H1 (cell line): ENCODE data around the gene MYO9A. TPM values are rescaled to one million over a fixed set of nuclear protein-coding genes. Genes with fewer than 3 reads are reported as not detected.

ENCODE experiments used
- CTCF ChIA-PET: fragments of 300-600 bp; sonication (Branson Sonifier 250); formaldehyde crosslinking; loops from one replicate; lab custom pipeline; 2021; ENCODE audit not compliant: partially characterized antibody; lab: Charles Lee
- POLR2A ChIA-PET: fragments of 300-600 bp; sonication (Branson Sonifier 250); formaldehyde crosslinking; loops from one replicate; lab custom pipeline; 2021; ENCODE audit warnings: inconsistent platforms; ENCODE audit not compliant: partially characterized antibody; lab: Charles Lee
- DNase-seq, 2 experiments: peaks; one replicate each; pipeline versions ENCODE4 v3.0.0 to v3.0.0-alpha.2; 2010 to 2022; ENCODE audit warnings: low spot score in 2 of 2, low read depth in 1 of 2, mixed read lengths in 1 of 2
- FAIRE-seq: peaks from 2 replicates; lab custom pipeline; 2011; peaks lifted over from hg19 to GRCh38; lab: Jason Lieb, UNC
- H2AFZ ChIP-seq: 2 replicates; pipeline ENCODE4 v1.8.1; 2012; ENCODE audit warnings: low read length, inconsistent platforms
- H2AK5ac ChIP-seq: 2 replicates; pipeline ENCODE4 v1.6.1; 2013; ENCODE audit warnings: low read depth, low read length
- H2BK120ac ChIP-seq: replicated peaks from 2 replicates; pipeline ENCODE3; 2013; ENCODE audit warnings: low read depth, low read length, inconsistent platforms
- H2BK12ac ChIP-seq: 2 replicates; pipeline ENCODE4 v1.6.1; 2013; ENCODE audit warnings: low read depth, low read length
- H2BK15ac ChIP-seq: 2 replicates; pipeline ENCODE4 v1.6.1; 2013; ENCODE audit warnings: low read length
- H2BK20ac ChIP-seq: 2 replicates; pipeline ENCODE4 v1.6.1; 2013; ENCODE audit warnings: low read length
- H2BK5ac ChIP-seq: 2 replicates; pipeline ENCODE4 v1.6.1; 2013; ENCODE audit warnings: low read depth, low read length
- H3K14ac ChIP-seq: 2 replicates; pipeline ENCODE4 v1.6.1; 2013; ENCODE audit warnings: inconsistent platforms; ENCODE audit not compliant: insufficient read length
- H3K18ac ChIP-seq: 2 replicates; pipeline ENCODE4 v1.6.1; 2013; ENCODE audit warnings: low read length; ENCODE audit errors: extremely low read depth
- H3K23ac ChIP-seq: 2 replicates; pipeline ENCODE4 v1.6.1; 2013; ENCODE audit warnings: inconsistent platforms; ENCODE audit not compliant: insufficient read length
- H3K23me2 ChIP-seq: 2 replicates; pipeline ENCODE4 v1.6.1; 2013; ENCODE audit warnings: low read depth, low read length
- H3K27ac ChIP-seq: 2 replicates; pipeline ENCODE4 v1.6.1; 2011; ENCODE audit warnings: low read depth, low read length, inconsistent platforms
- H3K27me3 ChIP-seq, 4 experiments: replicated peaks in 1 of 4; 1 replicate in 1 of 4; 2 replicates in 3 of 4; pipeline versions ENCODE4 v1.6.1 to v1.8.1; 2011 to 2013; ENCODE audit warnings: low read length in 3 of 4, mild to moderate bottlenecking in 3 of 4, inconsistent platforms in 2 of 4, mixed read lengths in 2 of 4, moderate library complexity in 1 of 4; ENCODE audit not compliant: control insufficient read depth in 3 of 4, insufficient read depth in 3 of 4; ENCODE audit errors: extremely low read depth in 1 of 4
- H3K36me3 ChIP-seq, 4 experiments: 2 replicates each; pipeline versions ENCODE4 v1.6.1 to v1.8.1; 2011 to 2013; ENCODE audit warnings: mild to moderate bottlenecking in 4 of 4, low read length in 3 of 4, moderate library complexity in 2 of 4, control low read depth in 1 of 4, inconsistent platforms in 1 of 4; ENCODE audit not compliant: insufficient read depth in 4 of 4, control insufficient read depth in 2 of 4
- H3K4ac ChIP-seq: replicated peaks from 2 replicates; pipeline ENCODE3; 2013; ENCODE audit warnings: low read length, low read depth, mixed read lengths, inconsistent platforms; ENCODE audit not compliant: insufficient read length
- H3K4me1 ChIP-seq, 4 experiments: replicated peaks in 1 of 4; 1 replicate in 1 of 4; 2 replicates in 3 of 4; pipeline versions ENCODE4 v1.6.1 to v1.8.1; 2011 to 2013; ENCODE audit warnings: low read length in 3 of 4, inconsistent platforms in 2 of 4, mixed read lengths in 1 of 4; ENCODE audit not compliant: insufficient read depth in 4 of 4, control insufficient read depth in 3 of 4
- H3K4me2 ChIP-seq, 2 experiments: 2 replicates each; pipeline versions ENCODE4 v1.6.1 to v1.8.1; 2011 to 2013; ENCODE audit warnings: low read depth in 2 of 2, low read length in 2 of 2, control low read depth in 1 of 2, inconsistent platforms in 1 of 2, mild to moderate bottlenecking in 1 of 2; ENCODE audit not compliant: insufficient read depth in 1 of 2
- H3K4me3 ChIP-seq, 4 experiments: fragments of 200-600, 300-600 bp in 1 of 4; sonication (generic), shearing (Covaris generic), sonication (Bioruptor Twin) in 1 of 4; 2 replicates each; pipeline versions ENCODE4 v1.5.1 to v1.8.1; 2011 to 2016; ENCODE audit warnings: low read length in 4 of 4, low read depth in 3 of 4, control low read depth in 2 of 4, inconsistent platforms in 2 of 4, mild to moderate bottlenecking in 2 of 4, mixed read lengths in 1 of 4, moderate library complexity in 1 of 4; ENCODE audit not compliant: insufficient read depth in 2 of 4; ENCODE audit errors: extremely low read depth in 1 of 4
- H3K56ac ChIP-seq: replicated peaks from 2 replicates; pipeline ENCODE3; 2013; ENCODE audit warnings: low read depth, mild to moderate bottlenecking, mixed read lengths, low read length, inconsistent platforms; ENCODE audit not compliant: insufficient read length
- H3K79me1 ChIP-seq: 2 replicates; pipeline ENCODE4 v1.6.1; 2013; ENCODE audit warnings: low read depth, low read length, control low read depth
- H3K79me2 ChIP-seq, 2 experiments: 2 replicates each; pipeline versions ENCODE4 v1.6.1 to v1.8.1; 2012 to 2013; ENCODE audit warnings: low read length in 2 of 2, mild to moderate bottlenecking in 2 of 2, inconsistent platforms in 1 of 2; ENCODE audit not compliant: insufficient read depth in 2 of 2, control insufficient read depth in 1 of 2
- H3K9ac ChIP-seq, 4 experiments: replicated peaks in 1 of 4; 1 replicate in 1 of 4; 2 replicates in 3 of 4; pipeline versions ENCODE4 v1.6.1 to v1.8.1; 2011 to 2013; ENCODE audit warnings: low read depth in 3 of 4, low read length in 3 of 4, control low read depth in 2 of 4, mild to moderate bottlenecking in 2 of 4, moderate library complexity in 2 of 4, inconsistent platforms in 1 of 4; ENCODE audit errors: extremely low read depth in 1 of 4
- H3K9me3 ChIP-seq, 2 experiments: 2 replicates each; pipeline versions ENCODE4 v1.6.1 to v1.8.1; 2012 to 2013; ENCODE audit warnings: mild to moderate bottlenecking in 2 of 2, moderate library complexity in 2 of 2, control low read depth in 1 of 2, inconsistent platforms in 1 of 2, low read depth in 1 of 2, low read length in 1 of 2, mixed read lengths in 1 of 2; ENCODE audit not compliant: insufficient read depth in 2 of 2
- H4K20me1 ChIP-seq, 2 experiments: replicated peaks in 1 of 2; 2 replicates each; pipeline versions ENCODE3 to v1.8.1; 2011 to 2013; ENCODE audit warnings: inconsistent platforms in 2 of 2, low read length in 2 of 2, mild to moderate bottlenecking in 1 of 2; ENCODE audit not compliant: insufficient read depth in 2 of 2, control insufficient read depth in 1 of 2
- H4K5ac ChIP-seq: 2 replicates; pipeline ENCODE4 v1.6.1; 2013; ENCODE audit warnings: low read length, low read depth, mixed read lengths, inconsistent platforms; ENCODE audit not compliant: insufficient read length
- H4K8ac ChIP-seq: 2 replicates; pipeline ENCODE4 v1.8.0; 2013; ENCODE audit warnings: mild to moderate bottlenecking, moderate library complexity, low read length, inconsistent platforms; ENCODE audit not compliant: insufficient read depth; ENCODE audit errors: extremely low read depth
- H4K91ac ChIP-seq: replicated peaks from 2 replicates; pipeline ENCODE3; 2013; ENCODE audit warnings: low read length, mixed read lengths, inconsistent platforms; ENCODE audit not compliant: insufficient read length
- ASH2L ChIP-seq: fragments of 200-600, 300-600 bp; sonication (generic); IDR thresholded peaks from one replicate; pipeline ENCODE4 v1.7.1; 2017; ENCODE audit warnings: low read length
- CTBP2 ChIP-seq: IDR thresholded peaks from 2 replicates; pipeline ENCODE4 v1.7.0; 2011; ENCODE audit warnings: borderline replicate concordance, mild to moderate bottlenecking, moderate library complexity, mixed read lengths, low read length; ENCODE audit not compliant: insufficient read depth, insufficient read length
- EZH2 ChIP-seq: fragments of 200-600 bp; sonication (generic); IDR thresholded peaks from 2 replicates; pipeline ENCODE4 v1.7.1; 2012; ENCODE audit warnings: low read depth, mild to moderate bottlenecking, moderate library complexity, low read length, inconsistent platforms; ENCODE audit not compliant: severe bottlenecking
- GTF2F1 ChIP-seq: IDR thresholded peaks from 2 replicates; pipeline ENCODE4 v1.6.1; 2012; ENCODE audit warnings: low read depth, low read length, improper control_type of control experiment, borderline replicate concordance
- HDAC2 ChIP-seq, 2 experiments: fragments of 300-600 bp in 1 of 2; sonication (generic) in 1 of 2; IDR thresholded peaks; 2 replicates each; pipeline ENCODE4 v1.6.1; 2011 to 2012; ENCODE audit warnings: low read depth in 2 of 2, low read length in 2 of 2, mild to moderate bottlenecking in 2 of 2, moderate library complexity in 2 of 2, borderline replicate concordance in 1 of 2, inconsistent platforms in 1 of 2
- MAFK ChIP-seq: IDR thresholded peaks from 2 replicates; pipeline ENCODE4 v1.6.1; 2012; ENCODE audit warnings: low read depth, mild to moderate bottlenecking, improper control_type of control experiment, low read length
- RFX5 ChIP-seq: IDR thresholded peaks from 2 replicates; pipeline ENCODE4 v1.6.1; 2011; ENCODE audit warnings: low read depth, low read length, improper control_type of control experiment, borderline replicate concordance
- RXRA ChIP-seq: IDR thresholded peaks from 2 replicates; pipeline ENCODE4 v1.6.1; 2011; ENCODE audit warnings: low read depth, mild to moderate bottlenecking, low read length, moderate library complexity; ENCODE audit not compliant: insufficient read depth
- SAP30 ChIP-seq: fragments of 300-600 bp; sonication (generic); IDR thresholded peaks from 2 replicates; pipeline ENCODE4 v1.7.1; 2012; ENCODE audit warnings: low read length, moderate library complexity, mild to moderate bottlenecking, inconsistent platforms; ENCODE audit not compliant: insufficient read depth, insufficient replicate concordance
- SIRT6 ChIP-seq: IDR thresholded peaks from one replicate; pipeline ENCODE4 v1.7.1; 2012; ENCODE audit warnings: low read length, inconsistent platforms
- SIX5 ChIP-seq: IDR thresholded peaks from 2 replicates; pipeline ENCODE4 v1.6.1; 2011; ENCODE audit warnings: mild to moderate bottlenecking, low read depth, low read length
- SP4 ChIP-seq: IDR thresholded peaks from 2 replicates; pipeline ENCODE4 v1.6.1; 2012; ENCODE audit warnings: low read length, inconsistent platforms
- SUZ12 ChIP-seq: fragments of 200-600 bp; sonication (generic); IDR thresholded peaks from 2 replicates; pipeline ENCODE4 v1.6.1; 2012; ENCODE audit warnings: mild to moderate bottlenecking, inconsistent platforms, low read length, moderate library complexity, mixed read lengths
- TCF12 ChIP-seq: IDR thresholded peaks from 2 replicates; pipeline ENCODE4 v1.6.1; 2011; ENCODE audit warnings: low read depth, mild to moderate bottlenecking, low read length
- WGBS, 2 experiments: shearing (Covaris generic) in 1 of 2; methylation state at CpG; one replicate each; pipeline versions ENCODE4 v1.1.6 to v1.1.7; 2013 to 2015; ENCODE audit warnings: low lambda C conversion rate in 2 of 2, mixed read lengths in 2 of 2, inconsistent platforms in 1 of 2, low coverage in 1 of 2, missing lambda C conversion rate in 1 of 2; ENCODE audit not compliant: insufficient replicate concordance in 2 of 2, insufficient coverage in 1 of 2, insufficient read length in 1 of 2; ENCODE audit errors: extremely low coverage in 1 of 2, missing lambda C conversion rate in 1 of 2; 5-methylcytosine and 5-hydroxymethylcytosine counted together
- polyA plus RNA-seq, 7 experiments: library from polyadenylated mRNA; depleted of rRNA in 3 of 7; stranded (reverse) in 5 of 7; unstranded in 2 of 7; fragments of >200 nt in 5 of 7; fragments of 200-250 nt in 2 of 7; gene quantifications; 1 replicate in 5 of 7; 2 replicates in 1 of 7; 4 replicates in 1 of 7; pipeline versions ENCODE4 v1.2.1 to v1.2.3, GENCODE V29; 2011 to 2013; ENCODE audit warnings: missing spikeins in 2 of 7, mixed read lengths in 2 of 7
- total RNA-seq: library from RNA; stranded (reverse); fragmentation: NEBNext Ultra II Directional; extraction: Animal tissue kit (Norgen Biotek cat#: 25700); gene quantifications from 2 replicates; pipeline ENCODE4 v1.2.1, GENCODE V29; 2021

MYO9A gene
- total and polyA plus RNA-seq, 2 of the 8 experiments (the other 6 are each of a cell fraction or from before 2014, with no cell fraction given) = 3.9 to 26.0 TPM

DNA sequence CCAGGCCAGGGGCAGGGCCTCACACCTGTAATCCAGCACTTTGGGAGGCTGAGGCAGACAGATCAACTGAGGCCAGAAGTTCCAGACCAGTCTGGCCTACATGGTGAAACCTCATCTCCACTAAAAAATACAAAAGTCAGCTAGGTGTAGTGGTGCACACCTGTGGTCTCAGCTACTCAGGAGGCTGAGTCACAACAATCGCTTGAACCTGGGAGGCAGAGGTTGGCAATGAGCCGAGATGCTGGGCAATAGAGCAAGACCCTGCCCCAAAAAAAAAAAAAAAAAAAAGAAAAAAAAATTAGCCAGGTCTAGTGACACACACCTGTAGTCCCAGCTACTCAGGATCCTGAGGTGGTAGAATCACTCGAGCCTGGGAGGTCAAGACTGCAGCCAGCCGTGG is 18.8 kb downstream of the MYO9A start:
- no peak overlapping the region for H2BK15ac ChIP-seq
- CTCF ChIA-PET = no interaction called here

More for the DNA sequence above, 18.8 kb downstream of the MYO9A start:
- Histone ChIP-seq H3K14ac (no peak overlapping the region), H2BK120ac (no peak overlapping the region), H3K23ac (no peak overlapping the region), H2AFZ (no peak overlapping the region), H4K20me1 (peaks cover 0 to 3% of the 10 kb centered on the region in 2 experiments), H3K79me2 (no peaks in the 10 kb centered on the region), H3K23me2 (no peaks in the 10 kb centered on the region), H3K9ac (no peak overlapping the region), H2BK5ac (no peak overlapping the region), H4K5ac (no peak overlapping the region), H3K79me1 (no peaks in the 10 kb centered on the region), H3K4me3 (no peak overlapping the region), H3K9me3 (no peaks in the 10 kb centered on the region), H3K56ac (no peak overlapping the region), H3K4me2 (no peak overlapping the region), H2BK20ac (no peak overlapping the region), H2BK12ac (no peak overlapping the region), H2AK5ac (no peak overlapping the region), H3K27ac (no peak overlapping the region), H3K18ac (no peak overlapping the region), H3K36me3 (no peaks in the 10 kb centered on the region), H3K4ac (no peak overlapping the region)
- FAIRE-seq (no peak), DNase-seq (no peak)
- no peak for TF ChIP-seq RXRA
- TF ChIP-seq EZH2 = no peak
- no peak for TF ChIP-seq SIX5
- no peak for TF ChIP-seq SUZ12
- no peak for TF ChIP-seq TCF12
- TF ChIP-seq HDAC2 (IDR thresholded peaks at IDR 0.05; ENCODE audit: borderline replicate concordance in 1 of 2, low read depth in 2 of 2, low read length in 2 of 2) = no peak
- TF ChIP-seq GTF2F1 = no peak
- no peak for TF ChIP-seq SIRT6
- no peak for TF ChIP-seq CTBP2
- no peak for TF ChIP-seq RFX5
- TF ChIP-seq MAFK = no peak
- TF ChIP-seq SAP30 = no peak
- no peak for TF ChIP-seq SP4
- no peak for TF ChIP-seq ASH2L
- TF ChIP-seq, all 59 proteins: peak for 0
- H4K8ac ChIP-seq = no peak overlapping the region
- peaks cover 0 to 1% (median 0%) of the 10 kb centered on the region in 4 experiments; a peak in 1 of 7 replicates for H3K27me3 ChIP-seq
- H3K4me1 ChIP-seq = no peaks in the 10 kb centered on the region; a peak in 1 of 7 replicates
- H4K91ac ChIP-seq = no peak overlapping the region
- POLR2A ChIA-PET = no interaction called here
- 91% methylated on average over 2 of the region's 4 CpGs; no CpG with 5 or more reads in 1 of the 2 experiments for WGBS, 2 experiments
